Rectal smooth muscle tissue (tissue), 1 donor: ENCODE data around the gene ANXA2.

Experiments
- H3K27ac ChIP-seq: one replicate; pipeline ENCODE4 v1.7.0; 2013; ENCODE audit warnings: low read depth, low read length, inconsistent platforms
- H3K27me3 ChIP-seq: one replicate; pipeline ENCODE4 v1.7.0; 2013; ENCODE audit warnings: low read length; ENCODE audit not compliant: control insufficient read depth, insufficient read depth
- H3K36me3 ChIP-seq: one replicate; pipeline ENCODE4 v1.7.0; 2013; ENCODE audit warnings: low read length; ENCODE audit not compliant: control insufficient read depth, insufficient read depth
- H3K4me1 ChIP-seq: one replicate; pipeline ENCODE4 v1.7.0; 2013; ENCODE audit warnings: low read length; ENCODE audit not compliant: control insufficient read depth, insufficient read depth
- H3K4me3 ChIP-seq: one replicate; pipeline ENCODE4 v1.7.0; 2013; ENCODE audit warnings: low read length
- H3K9ac ChIP-seq: one replicate; pipeline ENCODE4 v1.7.0; 2013; ENCODE audit warnings: low read length

Gene ANXA2

GRCh38 chr15:60320365-60320764 is 77.4 kb downstream of the ANXA2 start:
- no peak overlapping the region for H3K4me3 ChIP-seq
- no peaks in the 10 kb centered on the region for H3K36me3 ChIP-seq
- no peaks in the 10 kb centered on the region for H3K27me3 ChIP-seq
- no peak overlapping the region for H3K9ac ChIP-seq
- no peak overlapping the region for H3K27ac ChIP-seq
- no peaks in the 10 kb centered on the region for H3K4me1 ChIP-seq

- H3K27ac ChIP-seq: no peak overlapping the region
- H3K4me1 ChIP-seq: no peaks in the 10 kb centered on the region
- H3K9ac ChIP-seq: no peak overlapping the region
Measured at GRCh38 chr15:60318216-60318867, 79.4 kb downstream of the ANXA2 start.

GRCh38 chr15:60316961-60317360 is 80.8 kb downstream of the ANXA2 start:
- H3K36me3 ChIP-seq: no peaks in the 10 kb centered on the region
- no peaks in the 10 kb centered on the region for H3K4me1 ChIP-seq
- H3K27ac ChIP-seq: no peak overlapping the region
- no peak overlapping the region for H3K9ac ChIP-seq
- no peaks in the 10 kb centered on the region for H3K27me3 ChIP-seq
- no peak overlapping the region for H3K4me3 ChIP-seq

More at GRCh38 chr15:60318216-60318867, 79.4 kb downstream of the ANXA2 start:
- Histone ChIP-seq H3K36me3 (no peaks in the 10 kb centered on the region), H3K4me3 (no peak overlapping the region), H3K27me3 (no peaks in the 10 kb centered on the region)

GRCh38 chr15:60315878-60316277 is 81.9 kb downstream of the ANXA2 start:
- H3K36me3 ChIP-seq: no peaks in the 10 kb centered on the region
- no peak overlapping the region for H3K27ac ChIP-seq
- H3K27me3 ChIP-seq: no peaks in the 10 kb centered on the region
- no peaks in the 10 kb centered on the region for H3K4me1 ChIP-seq
- no peak overlapping the region for H3K9ac ChIP-seq
- H3K4me3 ChIP-seq: no peak overlapping the region

GRCh38 chr15:60313906-60314305 is 83.9 kb downstream of the ANXA2 start:
- no peaks in the 10 kb centered on the region for H3K27me3 ChIP-seq
- H3K9ac ChIP-seq: no peak overlapping the region
- no peak overlapping the region for H3K4me3 ChIP-seq
- no peak overlapping the region for H3K27ac ChIP-seq
- no peaks in the 10 kb centered on the region for H3K36me3 ChIP-seq
- no peaks in the 10 kb centered on the region for H3K4me1 ChIP-seq

- Histone ChIP-seq H3K36me3 (no peaks in the 10 kb centered on the region), H3K4me1 (no peaks in the 10 kb centered on the region), H3K27me3 (no peaks in the 10 kb centered on the region), H3K9ac (no peak overlapping the region), H3K27ac (no peak overlapping the region), H3K4me3 (no peak overlapping the region)
Measured at GRCh38 chr15:60307034-60307433, 90.8 kb downstream of the ANXA2 start.

- H3K27ac ChIP-seq: no peak overlapping the region
- no peak overlapping the region for H3K9ac ChIP-seq
- H3K4me3 ChIP-seq: no peak overlapping the region
- no peaks in the 10 kb centered on the region for H3K36me3 ChIP-seq
- H3K4me1 ChIP-seq: no peaks in the 10 kb centered on the region
- H3K27me3 ChIP-seq: no peaks in the 10 kb centered on the region
Measured at GRCh38 chr15:60301024-60301423, 96.8 kb downstream of the ANXA2 start.

GRCh38 chr15:60299452-60300047 is 98.2 kb downstream of the ANXA2 start:
- H3K9ac ChIP-seq: no peak overlapping the region
- no peak overlapping the region for H3K4me3 ChIP-seq
- no peaks in the 10 kb centered on the region for H3K4me1 ChIP-seq
- H3K27ac ChIP-seq: no peak overlapping the region
- no peaks in the 10 kb centered on the region for H3K27me3 ChIP-seq
- H3K36me3 ChIP-seq: no peaks in the 10 kb centered on the region
